K562 (cell line): ENCODE measurements around the gene LLGL2. TPM values are rescaled to one million over a fixed set of nuclear protein-coding genes. Genes with fewer than 3 reads are reported as not detected.

ENCODE experiments used
- ATAC-seq: fragments of 200-7000 bp; cut with Tn5 transposase; 3 replicates; pipeline ENCODE4 v1.9.1; 2020; ENCODE audit warnings: moderate library complexity
- BruUV-seq: library from RNA; stranded (reverse); fragments of 400-500 nt; replicated peaks from 2 replicates; lab custom pipeline; 2021; lab: Mats Ljungman, UMichigan
- CTCF ChIA-PET: fragments of 300-600 bp; formaldehyde crosslinking; extraction: SDS; loops from one replicate; lab custom pipeline; 2021; ENCODE audit warnings: low intra/inter-chr PET ratio; lab: Yijun Ruan, JAX
- POLR2A ChIA-PET: fragments of 300-600, 350-650 bp; sonication (Branson Sonifier 250); formaldehyde crosslinking; extraction: SDS; loops from one replicate; lab custom pipeline; 2021; ENCODE audit warnings: antibody characterized with exemption, inconsistent platforms; lab: Yijun Ruan, JAX
- DNase-seq, 4 experiments: peaks; one replicate each; pipeline versions ENCODE4 v3.0.0 to v3.0.0-alpha.2; 2011 to 2018; ENCODE audit warnings: low spot score in 3 of 4, mixed read lengths in 3 of 4; ENCODE audit errors: extremely low read depth in 1 of 4
- FAIRE-seq: peaks from 2 replicates; lab custom pipeline; 2011; peaks lifted over from hg19 to GRCh38; lab: Jason Lieb, UNC
- H2AFZ ChIP-seq: 2 replicates; pipeline ENCODE4 v1.6.0; 2011; ENCODE audit warnings: low read depth, low read length, control low read depth, inconsistent platforms
- H3K27ac ChIP-seq: fragments of 200-600 bp; 3 replicates; pipeline ENCODE4 v1.8.0; 2011; ENCODE audit warnings: low read depth, mild to moderate bottlenecking, control low read depth, inconsistent platforms, low read length, moderate library complexity, mixed read lengths; ENCODE audit errors: extremely low read depth
- H3K27me3 ChIP-seq, 2 experiments: fragments of 300-600 bp in 1 of 2; 2 replicates in 1 of 2; 3 replicates in 1 of 2; pipeline versions ENCODE4 v1.6.0 to v1.8.0; 2011; ENCODE audit warnings: inconsistent platforms in 2 of 2, low read length in 2 of 2, mild to moderate bottlenecking in 1 of 2, mixed read lengths in 1 of 2, moderate library complexity in 1 of 2; ENCODE audit not compliant: control insufficient read depth in 2 of 2, insufficient read depth in 2 of 2
- H3K36me3 ChIP-seq: fragments of 300-600 bp; 3 replicates; pipeline ENCODE4 v1.8.0; 2011; ENCODE audit warnings: mild to moderate bottlenecking, low read length, inconsistent platforms; ENCODE audit not compliant: control insufficient read depth, insufficient read depth
- H3K4me1 ChIP-seq, 2 experiments: fragments of 200-600 bp in 1 of 2; replicated peaks in 1 of 2; 2 replicates in 1 of 2; 3 replicates in 1 of 2; pipeline versions ENCODE4 v1.5.1 to v1.8.0; 2011; ENCODE audit warnings: inconsistent platforms in 2 of 2, low read length in 2 of 2, mild to moderate bottlenecking in 1 of 2, mixed read lengths in 1 of 2, moderate library complexity in 1 of 2; ENCODE audit not compliant: control insufficient read depth in 2 of 2, insufficient read depth in 2 of 2
- H3K4me2 ChIP-seq: 2 replicates; pipeline ENCODE4 v1.6.1; 2011; ENCODE audit warnings: low read length, control low read depth, inconsistent platforms, mixed read lengths; ENCODE audit not compliant: insufficient read depth
- H3K4me3 ChIP-seq: fragments of 200-600 bp; sonication (generic), shearing (Covaris generic); 2 replicates; pipeline ENCODE4 v1.5.1; 2016; ENCODE audit warnings: control low read depth, inconsistent platforms
- H3K79me2 ChIP-seq: fragments of 200-600 bp; 3 replicates; pipeline ENCODE4 v1.8.0; 2011; ENCODE audit warnings: low read length, inconsistent platforms; ENCODE audit not compliant: control insufficient read depth, insufficient read depth
- H3K9ac ChIP-seq, 2 experiments: 2 replicates each; pipeline versions ENCODE4 v1.6.0 to v1.6.1; 2011; ENCODE audit warnings: low read depth in 2 of 2, low read length in 2 of 2, control low read depth in 1 of 2, inconsistent platforms in 1 of 2, mild to moderate bottlenecking in 1 of 2, mixed read lengths in 1 of 2; ENCODE audit not compliant: insufficient read depth in 1 of 2
- H3K9me1 ChIP-seq: one replicate; pipeline ENCODE4 v1.6.0; 2011; ENCODE audit warnings: inconsistent platforms, mild to moderate bottlenecking, low read length, moderate library complexity; ENCODE audit not compliant: control insufficient read depth, insufficient read depth
- H3K9me3 ChIP-seq: replicated peaks from 2 replicates; pipeline ENCODE4 v1.5.1; 2011; ENCODE audit warnings: low read depth, low read length, inconsistent platforms; ENCODE audit not compliant: control insufficient read depth, insufficient read depth
- H4K20me1 ChIP-seq: replicated peaks from 2 replicates; pipeline ENCODE4 v1.6.1; 2011; ENCODE audit warnings: low read length, inconsistent platforms, mixed read lengths; ENCODE audit not compliant: control insufficient read depth, insufficient read depth
- CEBPG ChIP-seq, 3 experiments: fragments of 200-800 bp in 1 of 3; sonication (Bioruptor generic) in 1 of 3; sonication (generic) in 1 of 3; formaldehyde crosslinking in 1 of 3; IDR thresholded peaks in 2 of 3; conservative IDR thresholded peaks in 1 of 3; 2 replicates each; pipeline versions ENCODE4 v1.6.1 to v1.8.0; 2016 to 2022; ENCODE audit warnings: missing compliant biosample characterization in 2 of 3, missing genetic modification characterization in 2 of 3, mild to moderate bottlenecking in 1 of 3, missing genetic modification reagents in 1 of 3
- CHD1 ChIP-seq: fragments of 200-600 bp; sonication (generic); IDR thresholded peaks from one replicate; pipeline ENCODE4 v1.6.1; 2012; ENCODE audit warnings: mild to moderate bottlenecking, moderate library complexity, low read length, inconsistent platforms
- GABPB1 ChIP-seq: sonication (generic); formaldehyde crosslinking; IDR thresholded peaks from 2 replicates; pipeline ENCODE4 v1.8.0; 2022; ENCODE audit warnings: mild to moderate bottlenecking, missing genetic modification reagents
- MAFF ChIP-seq: IDR thresholded peaks from 2 replicates; pipeline ENCODE4 v1.6.1; 2012; ENCODE audit warnings: low read length, improper control_type of control experiment
- MAFK ChIP-seq: IDR thresholded peaks from 2 replicates; pipeline ENCODE4 v1.6.1; 2011; ENCODE audit warnings: low read length, improper control_type of control experiment
- MED1 ChIP-seq: sonication (generic); formaldehyde crosslinking; IDR thresholded peaks from 2 replicates; pipeline ENCODE4 v1.8.1; 2023; ENCODE audit warnings: missing genetic modification reagents, borderline replicate concordance
- NFATC3 ChIP-seq: fragments of 450-650 bp; IDR thresholded peaks from 2 replicates; pipeline ENCODE4 v1.6.1; 2017; ENCODE audit warnings: mild to moderate bottlenecking
- POLR2H ChIP-seq: IDR thresholded peaks from 2 replicates; pipeline ENCODE4 v1.6.1; 2016; ENCODE audit warnings: missing genetic modification characterization, low read depth, mild to moderate bottlenecking, control low read depth, missing compliant biosample characterization, moderate library complexity
- RAD21 ChIP-seq, 2 experiments: fragments of 250-450 bp in 1 of 2; fragments of 450-650 bp in 1 of 2; sonication (Bioruptor Pico) in 1 of 2; formaldehyde crosslinking in 1 of 2; IDR thresholded peaks in 1 of 2; conservative IDR thresholded peaks in 1 of 2; 2 replicates each; pipeline versions ENCODE4 v1.4.0 to v1.8.0; 2020 to 2022; ENCODE audit warnings: mild to moderate bottlenecking in 2 of 2, moderate library complexity in 1 of 2
- RBM34 ChIP-seq: fragments of 200-400 bp; formaldehyde crosslinking; IDR thresholded peaks from 2 replicates; pipeline ENCODE4 v1.6.1; 2018; ENCODE audit warnings: low read length, borderline replicate concordance; ENCODE audit not compliant: insufficient read depth
- SMAD1 ChIP-seq: fragments of 150-350 bp; IDR thresholded peaks from 2 replicates; pipeline ENCODE4 v1.6.1; 2014; ENCODE audit warnings: low read length, low read depth; ENCODE audit not compliant: partially characterized antibody
- SMAD4 ChIP-seq: fragments of 250-450 bp; sonication (Bioruptor Pico); conservative IDR thresholded peaks from 2 replicates; pipeline ENCODE4 v1.8.0; 2021; ENCODE audit warnings: inconsistent platforms, mild to moderate bottlenecking, moderate library complexity
- SMARCA5 ChIP-seq: fragments of 450-650 bp; IDR thresholded peaks from 2 replicates; pipeline ENCODE4 v1.6.1; 2016
- THRB ChIP-seq: fragments of 450-650 bp; formaldehyde crosslinking; conservative IDR thresholded peaks from 2 replicates; pipeline ENCODE4 v1.4.0; 2022; ENCODE audit warnings: mild to moderate bottlenecking, missing genetic modification characterization
- YY1 ChIP-seq, 3 experiments: IDR thresholded peaks; 2 replicates each; pipeline ENCODE4 v1.6.1; 2011; ENCODE audit warnings: low read length in 2 of 3, mild to moderate bottlenecking in 2 of 3, moderate library complexity in 2 of 3, borderline replicate concordance in 1 of 3, control low read depth in 1 of 3, low read depth in 1 of 3; ENCODE audit not compliant: insufficient read depth in 3 of 3, insufficient replicate concordance in 2 of 3, control insufficient read depth in 1 of 3, insufficient read length in 1 of 3; ENCODE audit errors: extremely low read depth in 1 of 3
- ZC3H8 ChIP-seq: fragments of 450-650 bp; IDR thresholded peaks from 2 replicates; pipeline ENCODE4 v1.6.1; 2017
- ZFP36 ChIP-seq: fragments of 150-350 bp; IDR thresholded peaks from 2 replicates; pipeline ENCODE4 v1.6.1; 2018; ENCODE audit warnings: low read length, low read depth; ENCODE audit not compliant: partially characterized antibody
- ZNF12 ChIP-seq: sonication (generic); formaldehyde crosslinking; IDR thresholded peaks from 2 replicates; pipeline ENCODE4 v1.4.0; 2020; ENCODE audit warnings: mild to moderate bottlenecking, missing genetic modification reagents
- ZNF239 ChIP-seq: fragments of 250-450 bp; sonication (Bioruptor Pico); IDR thresholded peaks from 2 replicates; pipeline ENCODE4 v1.4.0; 2020; ENCODE audit warnings: mild to moderate bottlenecking
- ZNF384 ChIP-seq: IDR thresholded peaks from 2 replicates; pipeline ENCODE4 v1.6.1; 2012; ENCODE audit warnings: low read depth, low read length, improper control_type of control experiment
- ZNF589 ChIP-seq: fragments of 200-800 bp; sonication (Bioruptor generic); IDR thresholded peaks from 2 replicates; pipeline ENCODE4 v1.6.1; 2016; ENCODE audit warnings: low read depth, missing genetic modification characterization, missing compliant biosample characterization
- WGBS: fragments of 100-300 bp; shearing (Covaris generic); methylation state at CpG from one replicate; pipeline ENCODE4 v1.1.6; 2016; ENCODE audit warnings: low coverage, mixed read lengths; ENCODE audit not compliant: insufficient coverage; ENCODE audit errors: missing lambda C conversion rate; 5-methylcytosine and 5-hydroxymethylcytosine counted together
- in situ Hi-C: fragments of 300-500 bp; cut with MboI; formaldehyde crosslinking; loops from 4 replicates; pipeline ENCODE4 v1.15.0; 2018; ENCODE audit warnings: inconsistent platforms, mixed read lengths
- intact Hi-C: fragments of 100-400 bp; cut with micrococcal nuclease; formaldehyde crosslinking; loops from 2 replicates; pipeline ENCODE4 v1.14.2; 2022
- polyA plus RNA-seq, 8 experiments: library from polyadenylated mRNA; depleted of rRNA in 4 of 8; stranded (reverse) in 5 of 8; unstranded in 3 of 8; fragments of >200 nt; fragmentation: Nextera tagmentation in 2 of 8; fragmentation: Illumina TruSeq in 1 of 8; extraction: Ambion mirVana in 2 of 8; extraction: Trizol in 1 of 8; gene quantifications; 2 replicates each; pipeline versions ENCODE4 v1.2.1 to v1.2.3, GENCODE V29; 2011 to 2014; ENCODE audit warnings: inconsistent platforms in 1 of 8, missing spikeins in 1 of 8
- total RNA-seq, 7 experiments: library from RNA; depleted of rRNA in 6 of 7; stranded (reverse); fragments of >200 nt in 6 of 7; fragmentation: Illumina TruSeq in 2 of 7; extraction: Trizol in 2 of 7; gene quantifications; 2 replicates each; pipeline versions ENCODE4 v1.2.1 to v1.2.3, GENCODE V29; 2011 to 2021; ENCODE audit warnings: low replicate concordance in 1 of 7

The LLGL2 gene
- total and polyA plus RNA-seq, 9 of the 15 experiments (the other 6 are each of a cell fraction or from before 2014, with no cell fraction given): 0.32 to 24.4 (median 10.2) TPM

DNA sequence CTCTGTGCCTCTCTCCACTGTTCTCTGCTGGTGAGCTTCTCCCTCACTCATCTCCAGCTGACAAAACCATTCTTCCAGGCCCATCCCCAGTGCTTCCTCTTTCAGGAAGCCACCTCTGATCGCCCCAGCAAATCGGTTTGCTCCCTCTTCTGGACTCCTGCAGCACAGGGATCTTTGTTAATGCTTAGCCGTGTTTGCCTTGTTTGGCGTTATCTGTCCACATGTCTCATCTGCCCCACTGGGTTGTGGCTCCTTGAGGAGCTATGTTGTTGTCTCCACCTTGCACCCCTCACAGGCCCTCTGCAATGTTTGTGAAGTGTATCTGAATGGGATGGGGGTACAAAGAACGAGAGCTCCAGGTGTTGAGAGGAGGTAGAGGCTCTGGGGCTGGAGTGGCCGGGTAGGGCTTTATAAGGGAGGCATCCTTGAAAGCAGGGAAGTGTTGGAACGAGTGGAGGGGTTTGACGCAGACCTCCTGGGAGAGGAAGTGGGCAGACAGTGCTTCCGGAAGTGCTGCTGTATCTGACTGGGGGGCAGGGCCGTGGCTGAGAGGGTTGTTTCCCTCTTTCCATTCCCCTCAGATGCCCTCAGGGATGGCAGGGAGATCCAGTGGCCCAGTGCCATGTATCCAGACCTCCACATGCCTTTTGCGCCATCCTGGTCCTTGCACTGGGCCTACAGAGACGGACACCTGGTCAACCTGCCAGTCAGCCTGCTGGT, 38.0 kb upstream of the LLGL2 start:
- in situ Hi-C loops: no loop called here
- no peaks in the 10 kb centered on the region for H3K27me3 ChIP-seq
- BruUV-seq: no TSS peak
- ChIA-PET CTCF (interaction anchor here (2.3 kb wide), 1 partner anchor 61 kb away, joined by 20 read pairs; no protein-coding TSS in a partner anchor), POLR2A (no interaction called here)
- intact Hi-C loops: loop anchor here (2.0 kb wide), 1 partner anchor 61 kb away; no protein-coding TSS in a partner anchor
- no peak overlapping the region for H3K4me3 ChIP-seq
- FAIRE-seq (peak; percentile 96), ATAC-seq (peak; percentile 86), DNase-seq (peak; percentile 52 to 68 (median 60))
- 36% methylated on average over 11 of the region's 12 CpGs for WGBS
- H3K27ac ChIP-seq: peak overlapping the region; percentile 52; the same call in 2 of the 3 replicates
- H3K36me3 ChIP-seq: peaks cover 6% of the 10 kb centered on the region; the same call in 1 of the 3 replicates
- H3K9me3 ChIP-seq: no peaks in the 10 kb centered on the region
- H4K20me1 ChIP-seq: peaks cover 10% of the 10 kb centered on the region; the same call in 1 of the 2 replicates
- H3K79me2 ChIP-seq: 0 out of 3 replicates have a peak, but pooled peaks cover 2% of the 10 kb centered on the region
- H3K9me1 ChIP-seq: no peaks in the 10 kb centered on the region
- peaks cover 11 to 31% of the 10 kb centered on the region in 2 experiments; a peak in 4 of 5 replicates for H3K4me1 ChIP-seq
- H3K9ac ChIP-seq: peak overlapping the region; percentile 13 to 66; a peak in 3 of 4 replicates
- H3K4me2 ChIP-seq: peak overlapping the region; percentile 30; the same call in 1 of the 2 replicates
- no peak overlapping the region for H2AFZ ChIP-seq
- TF ChIP-seq YY1 (IDR thresholded peaks at IDR 0.05; ENCODE audit: borderline replicate concordance in 1 of 3, control insufficient read depth in 1 of 3, extremely low read depth in 1 of 3, insufficient read depth in 3 of 3, insufficient read length in 1 of 3, insufficient replicate concordance in 2 of 3, low read depth in 1 of 3, low read length in 2 of 3) (no peak), RAD21 (CRISPR knock-in tag; conservative IDR thresholded peaks at IDR 0.05 in 1 of 2, IDR thresholded peaks at IDR 0.05 in 1 of 2) (peak; percentile 78 to 81), CHD1 (no peak), RBM34 (no peak), SMAD4 (CRISPR knock-in tag) (no peak), CEBPG (CRISPR knock-in tag; IDR thresholded peaks at IDR 0.05) (no peak), CEBPG (tag; conservative IDR thresholded peaks at IDR 0.05 in 1 of 2, IDR thresholded peaks at IDR 0.05 in 1 of 2) (no peak), GABPB1 (CRISPR knock-in tag) (peak; percentile 62; the same call in 1 of the 2 replicates), MED1 (no peak), ZFP36 (peak; percentile 100), MAFK (no peak), NFATC3 (no peak), ZC3H8 (no peak), POLR2H (tag) (no peak), SMARCA5 (peak; percentile 87; the same call in 1 of the 2 replicates), ZNF589 (CRISPR knock-in tag) (no peak), ZNF239 (no peak), SMAD1 (no peak), MAFF (no peak), THRB (CRISPR knock-in tag) (no peak), ZNF12 (CRISPR knock-in tag) (peak; percentile 91), ZNF384 (no peak)
